Measurements from ENCODE around the gene FBXL5.

FBXL5 gene

DNA sequence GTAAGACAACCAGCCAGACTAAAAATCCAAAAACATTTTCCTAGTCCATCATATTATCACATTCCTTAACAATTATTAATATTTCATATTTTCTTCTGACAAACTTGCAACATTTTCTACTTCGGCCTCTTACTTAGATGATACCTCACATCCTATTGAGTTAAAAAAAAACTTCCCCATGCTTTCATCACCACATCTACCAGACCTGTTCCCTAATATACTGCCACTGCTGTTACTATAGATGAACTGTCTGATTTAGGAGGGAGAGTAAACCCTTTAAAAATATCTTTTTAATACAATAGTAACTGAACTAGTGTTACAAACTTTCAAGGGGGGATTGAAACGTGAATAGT lies 28.0 kb upstream of the FBXL5 start:
- no peak for TF ChIP-seq CTCF (IDR thresholded peaks at IDR 0.05; ENCODE audit: extremely low read depth, missing control alignments)
- DNase-seq (ENCODE audit: low spot score): no peak

DNA sequence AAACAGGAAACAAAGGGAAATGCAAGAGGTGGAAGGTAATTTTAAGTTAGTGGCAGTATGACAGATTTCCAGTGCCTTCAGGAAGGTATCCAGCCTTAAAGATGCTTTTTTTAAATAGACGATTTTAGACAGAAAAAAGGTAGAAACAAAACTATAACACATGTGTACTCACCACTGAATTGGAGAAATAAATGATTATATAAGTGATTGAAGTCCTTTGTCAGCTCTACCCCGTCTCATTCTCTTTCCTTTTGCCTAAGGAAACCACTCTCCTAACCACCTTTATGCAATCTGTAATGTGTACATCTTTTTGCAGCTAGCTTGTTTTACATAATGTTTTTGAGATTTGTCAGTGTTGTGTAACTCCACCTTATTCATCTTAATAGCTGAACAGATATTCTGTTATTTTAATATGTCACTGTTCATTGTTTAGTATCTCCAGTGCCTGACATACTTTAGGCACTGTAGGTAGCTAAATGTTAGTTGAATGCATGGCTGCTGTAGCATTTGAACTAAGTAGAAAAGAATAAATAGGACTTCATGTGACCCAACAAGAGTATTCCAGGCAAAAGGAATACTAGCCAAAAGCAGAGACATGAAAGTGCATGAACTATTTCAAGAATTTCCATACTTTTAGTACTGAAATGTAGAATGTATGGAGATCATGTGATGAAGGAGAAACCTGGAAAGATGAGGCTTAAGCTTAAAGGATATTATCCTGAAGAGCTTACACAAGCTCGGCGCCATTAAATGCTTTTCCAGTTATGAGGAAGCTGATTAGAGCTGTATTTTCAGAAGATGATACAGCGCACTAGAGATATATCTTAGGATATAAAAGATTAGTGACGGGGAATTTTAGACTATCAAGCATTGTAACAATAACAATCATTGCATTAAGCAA lies 27.3 kb upstream of the FBXL5 start:
- DNase-seq (ENCODE audit: low spot score): no peak
- TF ChIP-seq CTCF (IDR thresholded peaks at IDR 0.05; ENCODE audit: extremely low read depth, missing control alignments): no peak

GRCh38 chr4:15681372-15682241 lies 26.4 kb upstream of the FBXL5 start, which contains the start of gene FAM200B:
Gene FAM200B, plus strand, starts transcription at chr4:15681827. Its CDS starts 5,151 bp downstream, at chr4:15686978.
- DNase-seq (ENCODE audit: low spot score): peak; percentile 97
- no peak for TF ChIP-seq CTCF (IDR thresholded peaks at IDR 0.05; ENCODE audit: extremely low read depth, missing control alignments)

GRCh38 chr4:15681067-15681371 lies 25.9 kb upstream of the FBXL5 start:
- TF ChIP-seq CTCF (IDR thresholded peaks at IDR 0.05; ENCODE audit: extremely low read depth, missing control alignments): no peak
- no peak for DNase-seq (ENCODE audit: low spot score)

GRCh38 chr4:15677507-15677988 lies 22.4 kb upstream of the FBXL5 start:
- TF ChIP-seq CTCF (IDR thresholded peaks at IDR 0.05; ENCODE audit: extremely low read depth, missing control alignments): no peak
- DNase-seq (ENCODE audit: low spot score): no peak

GRCh38 chr4:15676899-15677298 lies 21.7 kb upstream of the FBXL5 start:
- no peak for DNase-seq (ENCODE audit: low spot score)
- TF ChIP-seq CTCF (IDR thresholded peaks at IDR 0.05; ENCODE audit: extremely low read depth, missing control alignments): no peak

DNA sequence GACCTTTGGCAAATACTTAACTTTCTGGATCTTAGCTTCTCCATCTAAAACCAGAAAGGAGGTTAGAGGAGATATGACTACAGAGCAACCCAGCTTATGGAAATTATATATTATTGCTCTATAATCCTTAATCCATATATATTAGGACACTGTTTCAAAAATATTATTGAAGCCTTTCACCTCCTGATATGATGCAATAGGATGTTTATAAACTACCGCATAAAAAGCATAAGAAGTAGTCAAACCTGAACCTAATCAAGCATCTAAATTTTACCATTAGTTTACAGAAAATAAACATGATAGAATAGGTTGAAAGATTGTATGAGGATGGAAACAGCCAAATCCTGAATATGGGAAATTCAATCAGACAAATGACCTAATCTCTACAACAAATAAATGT lies 20.9 kb upstream of the FBXL5 start:
- no peak for TF ChIP-seq CTCF (IDR thresholded peaks at IDR 0.05; ENCODE audit: extremely low read depth, missing control alignments)
- no peak for DNase-seq (ENCODE audit: low spot score)

All from GM20000 (cell line).